ENCODE results near the gene PTCHD1.

DNA sequence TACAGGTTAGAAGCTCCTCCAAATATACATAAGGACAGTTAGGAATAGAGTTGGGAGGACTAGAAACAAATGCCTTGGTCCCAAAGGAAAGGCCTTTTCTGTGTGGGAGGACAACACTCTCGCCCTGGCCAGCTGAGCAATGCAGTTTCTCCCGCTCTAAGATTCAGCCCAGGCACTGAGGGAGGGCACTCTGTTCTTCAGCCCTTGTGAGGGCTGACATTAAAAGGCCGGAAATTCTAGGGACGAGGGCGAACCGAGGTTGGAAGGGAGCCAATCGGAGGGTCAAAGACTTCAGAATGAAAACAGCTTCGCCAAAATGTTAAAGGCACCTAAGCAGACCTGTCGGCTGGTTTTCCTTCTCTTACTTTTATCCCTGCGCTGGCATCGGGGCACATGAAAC is 2.9 kb upstream of the PTCHD1 start:
- TF ChIP-seq, protein P1, sequence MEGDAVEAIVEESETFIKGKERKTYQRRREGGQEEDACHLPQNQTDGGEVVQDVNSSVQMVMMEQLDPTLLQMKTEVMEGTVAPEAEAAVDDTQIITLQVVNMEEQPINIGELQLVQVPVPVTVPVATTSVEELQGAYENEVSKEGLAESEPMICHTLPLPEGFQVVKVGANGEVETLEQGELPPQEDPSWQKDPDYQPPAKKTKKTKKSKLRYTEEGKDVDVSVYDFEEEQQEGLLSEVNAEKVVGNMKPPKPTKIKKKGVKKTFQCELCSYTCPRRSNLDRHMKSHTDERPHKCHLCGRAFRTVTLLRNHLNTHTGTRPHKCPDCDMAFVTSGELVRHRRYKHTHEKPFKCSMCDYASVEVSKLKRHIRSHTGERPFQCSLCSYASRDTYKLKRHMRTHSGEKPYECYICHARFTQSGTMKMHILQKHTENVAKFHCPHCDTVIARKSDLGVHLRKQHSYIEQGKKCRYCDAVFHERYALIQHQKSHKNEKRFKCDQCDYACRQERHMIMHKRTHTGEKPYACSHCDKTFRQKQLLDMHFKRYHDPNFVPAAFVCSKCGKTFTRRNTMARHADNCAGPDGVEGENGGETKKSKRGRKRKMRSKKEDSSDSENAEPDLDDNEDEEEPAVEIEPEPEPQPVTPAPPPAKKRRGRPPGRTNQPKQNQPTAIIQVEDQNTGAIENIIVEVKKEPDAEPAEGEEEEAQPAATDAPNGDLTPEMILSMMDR (IDR thresholded peaks at IDR 0.05) = no peak
- no peak for TF ChIP-seq POLR2A (IDR thresholded peaks at IDR 0.05)

Data from esophagus squamous epithelium (tissue), 4 donors.